Posterior vena cava (tissue), 2 donors: ENCODE measurements around the gene SPHK2. TPM values are rescaled to one million over a fixed set of nuclear protein-coding genes. Genes with fewer than 3 reads are reported as not detected.

Experiments used
- DNase-seq: peaks from one replicate; pipeline ENCODE4 v3.0.0-alpha.2; 2020; ENCODE audit warnings: low spot score
- intact Hi-C, 2 donors: fragments of 100-400 bp; cut with DNase I; formaldehyde crosslinking; loops; one replicate each; pipeline versions ENCODE4 v1.14.1 to v1.14.2; 2022 to 2023
- total RNA-seq, 2 donors: library from RNA; stranded (reverse); fragmentation: NEBNext Ultra II Directional; extraction: Animal tissue kit (Norgen Biotek cat#: 25700); gene quantifications; one replicate each; pipeline ENCODE4 v1.2.1, GENCODE V29; 2021
- donor health status: DM: yes; HTN: yes; CAD: no.
- donor health status: DM: yes; HTN: yes; CAD: no.

Gene SPHK2
- total RNA-seq, 2 donors from 2014 or later, result 8.5 to 12.1 TPM

- intact Hi-C loops, result no loop called here
Observed at GRCh38 chr19:48600679-48601417, 18.5 kb upstream of the SPHK2 start.

DNA sequence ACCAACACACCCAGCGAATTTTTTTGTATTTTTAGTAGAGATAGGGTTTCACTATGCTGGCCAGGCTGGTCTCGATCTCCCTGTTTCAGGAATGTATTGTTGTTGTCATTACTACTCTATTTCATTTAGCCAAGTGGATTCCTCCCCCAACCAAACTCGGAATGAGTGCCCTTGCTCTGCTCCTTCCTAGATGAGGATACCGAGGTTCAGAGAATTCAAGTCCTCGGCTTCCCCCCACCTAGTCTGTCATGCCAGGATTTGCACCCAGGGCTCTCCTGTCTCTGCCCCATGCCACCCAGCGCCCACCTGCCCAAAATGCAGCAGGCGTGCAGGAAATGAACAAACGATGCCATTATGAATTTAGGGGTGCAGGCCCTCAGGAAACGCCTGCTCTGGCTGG is 16.3 kb upstream of the SPHK2 start:
- DNase-seq, result no peak
- intact Hi-C loops, result no loop called here

More at GRCh38 chr19:48600679-48601417, 18.5 kb upstream of the SPHK2 start:
- no peak for DNase-seq

GRCh38 chr19:48603449-48603848 is 15.9 kb upstream of the SPHK2 start:
- intact Hi-C loops, result no loop called here
- no peak for DNase-seq

DNA sequence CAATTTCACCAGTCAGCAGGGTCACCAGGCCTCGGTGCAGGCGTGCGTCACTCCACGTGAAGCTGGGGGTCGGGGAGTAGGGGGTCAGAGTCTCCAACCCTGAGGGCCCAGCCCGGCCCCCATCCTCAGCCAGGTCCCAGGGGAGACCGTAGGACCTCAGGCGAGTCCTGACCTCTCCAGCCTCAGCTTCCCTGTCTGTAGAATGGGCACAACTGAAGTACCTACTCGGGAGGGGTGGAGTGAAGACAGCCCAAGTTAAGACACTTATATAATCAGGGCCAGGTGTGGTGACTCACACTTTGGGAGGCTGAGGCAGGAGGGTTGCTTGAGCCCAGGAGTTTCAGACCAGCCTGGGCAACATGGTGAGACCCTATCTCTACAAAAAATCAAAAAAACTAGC is 15.5 kb upstream of the SPHK2 start:
- no peak for DNase-seq
- intact Hi-C loops, result no loop called here

GRCh38 chr19:48606463-48607358 is 12.6 kb upstream of the SPHK2 start, which contains the start of gene SPACA4:
TSS of gene SPACA4 (plus strand) at chr19:48606742. CDS start at chr19:48606979, 237 bp downstream.
- peak; percentile 77 for DNase-seq
- intact Hi-C loops, result no loop called here

DNA sequence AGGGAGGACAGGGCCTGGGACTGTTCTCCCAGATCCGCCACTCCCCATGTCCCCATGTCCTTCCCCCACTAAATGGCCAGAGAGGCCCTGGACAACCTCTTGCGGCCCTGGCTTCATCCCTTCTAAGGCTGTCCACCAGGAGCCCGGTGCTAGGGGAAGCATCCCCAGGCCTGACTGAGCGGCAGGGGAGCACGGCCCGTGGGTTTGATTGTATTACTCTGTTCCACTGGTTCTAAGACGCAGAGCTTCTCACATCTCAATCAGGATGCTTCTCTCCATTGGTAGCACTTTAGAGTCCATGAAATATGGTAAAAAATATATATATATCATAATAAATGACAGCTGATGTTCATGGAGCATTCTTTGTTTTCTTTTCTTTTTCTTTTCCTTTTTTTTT is 11.9 kb upstream of the SPHK2 start:
- intact Hi-C loops, result no loop called here

DNA sequence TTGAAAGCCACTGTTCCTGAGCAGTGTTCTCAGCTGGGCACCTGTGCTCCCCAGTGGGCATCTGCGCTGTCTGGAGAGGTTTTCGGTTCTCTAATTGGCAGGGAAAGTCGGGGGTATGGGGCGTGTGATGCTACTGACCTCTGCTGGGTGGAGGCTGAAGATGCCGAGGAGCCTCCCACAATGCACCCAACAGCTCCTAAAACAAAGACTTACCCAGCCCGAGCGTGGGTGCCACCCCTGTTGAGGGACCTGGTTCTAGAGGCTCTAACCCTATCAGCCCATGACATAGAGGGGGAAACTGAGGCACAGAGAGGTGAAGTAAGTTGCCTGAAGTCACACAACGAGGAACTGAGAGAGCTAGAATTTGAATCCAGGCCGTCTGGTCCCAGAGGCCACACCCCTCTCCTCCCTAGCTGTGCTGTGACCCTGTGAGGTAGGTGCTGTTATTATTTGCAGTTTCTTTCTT is 10.5 kb upstream of the SPHK2 start:
- DNase-seq, result peak; percentile 80
- intact Hi-C loops, result no loop called here

More for the DNA sequence above, 11.9 kb upstream of the SPHK2 start:
- no peak for DNase-seq

DNA sequence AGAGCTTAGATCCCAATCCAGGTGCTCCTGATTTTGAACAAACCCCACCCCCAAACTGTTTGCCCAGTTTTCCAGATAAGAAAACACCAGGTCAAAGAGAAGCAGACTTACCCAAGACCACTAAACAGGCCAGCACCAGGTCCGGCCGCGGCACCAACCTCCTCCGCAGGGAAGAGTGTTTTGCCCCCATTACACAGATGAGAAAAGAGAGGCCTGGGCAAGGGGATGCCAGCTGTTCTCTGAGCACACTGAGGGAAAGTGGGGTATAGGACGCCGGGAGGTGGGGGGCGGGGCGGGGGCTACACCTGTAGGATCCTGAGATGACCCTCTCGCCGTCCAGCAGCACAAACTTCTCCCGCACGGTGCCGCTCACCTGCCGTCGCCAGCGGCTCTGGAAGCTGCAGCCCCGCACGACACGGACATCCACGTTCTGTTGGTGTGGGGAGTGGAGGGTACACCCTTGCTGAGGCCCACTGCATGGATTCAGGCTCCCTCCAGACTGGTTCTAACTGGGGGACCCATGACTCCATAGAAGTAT is 9.7 kb upstream of the SPHK2 start:
- intact Hi-C loops, result no loop called here
- no peak for DNase-seq

GRCh38 chr19:48611872-48612271 is 7.4 kb upstream of the SPHK2 start:
- peak; percentile 70 for DNase-seq
- intact Hi-C loops, result no loop called here

GRCh38 chr19:48613024-48613851 is 6.1 kb upstream of the SPHK2 start:
- intact Hi-C loops, result no loop called here
- DNase-seq, result no peak

DNA sequence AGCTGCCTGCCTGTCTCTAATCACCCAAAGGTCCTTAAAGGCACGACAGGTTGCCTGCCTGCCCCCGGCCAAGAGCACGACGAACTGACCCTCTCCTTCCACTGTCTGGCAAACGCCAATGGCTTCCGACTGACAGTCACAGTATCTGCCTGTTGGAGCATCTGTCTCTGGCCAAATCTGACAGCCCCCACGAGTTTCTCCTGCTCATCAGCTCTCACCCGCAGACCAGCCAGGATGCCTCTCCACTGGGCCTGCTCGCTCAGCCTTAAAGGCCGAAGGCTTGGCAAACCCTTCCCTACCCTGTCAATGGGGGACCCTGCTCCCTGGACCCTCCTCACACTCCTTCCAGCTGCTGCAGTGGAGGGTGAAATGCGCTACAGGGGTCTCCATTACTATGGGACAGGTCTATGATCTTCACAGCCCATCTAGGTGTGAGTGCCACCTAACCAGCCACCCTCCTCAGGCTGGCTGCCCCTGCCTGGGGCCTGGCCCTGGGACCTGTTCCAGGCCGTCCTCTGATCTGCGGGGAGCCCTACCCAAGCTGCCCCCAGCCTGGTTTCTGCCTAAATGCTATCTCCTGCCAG is 5.4 kb upstream of the SPHK2 start:
- intact Hi-C loops, result no loop called here
- no peak for DNase-seq

- DNase-seq, result no peak
- intact Hi-C loops, result no loop called here
Observed at GRCh38 chr19:48614436-48615230, 4.7 kb upstream of the SPHK2 start, which contains the start of gene FAM83E. TSS of gene FAM83E (minus strand) at chr19:48615076. CDS start at chr19:48613372, 1,704 bp downstream.

- no peak for DNase-seq
- intact Hi-C loops, result no loop called here
Observed at GRCh38 chr19:48615231-48616040, 3.9 kb upstream of the SPHK2 start.

DNA sequence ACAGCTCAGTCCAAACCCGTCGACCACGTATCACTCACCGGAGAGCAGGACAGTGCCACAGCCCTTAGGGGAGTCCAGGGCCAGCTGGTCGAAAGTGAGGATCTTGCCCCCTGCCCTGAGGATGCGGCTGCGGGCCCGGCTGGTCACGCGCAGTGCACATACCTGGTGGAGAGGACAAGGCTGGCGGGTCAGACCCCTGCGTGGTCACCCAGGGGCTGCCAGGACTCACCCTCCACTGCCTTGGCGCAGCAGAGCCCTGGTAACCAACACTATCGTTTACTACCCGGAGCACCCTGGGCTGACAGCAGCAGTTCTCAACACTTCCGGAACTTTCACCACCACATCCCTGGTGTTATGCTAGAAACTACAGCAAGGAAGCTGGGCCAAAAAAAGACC is 3.3 kb upstream of the SPHK2 start:
- intact Hi-C loops, result no loop called here
- no peak for DNase-seq

GRCh38 chr19:48616491-48617056 is 2.7 kb upstream of the SPHK2 start:
- intact Hi-C loops, result no loop called here
- DNase-seq, result no peak

- intact Hi-C loops, result no loop called here
- DNase-seq, result no peak
Observed at GRCh38 chr19:48617146-48617937, 2.0 kb upstream of the SPHK2 start.
